Mucosa of descending colon (tissue), 3 donors: ENCODE results near the gene PDE4D. TPM values are rescaled to one million over a fixed set of nuclear protein-coding genes. Genes with fewer than 3 reads are reported as not detected.

Experiments used
- ATAC-seq: fragments of 200-7000 bp; cut with Tn5 transposase; one replicate; pipeline ENCODE4 v1.9.1; 2020; ENCODE audit warnings: mild to moderate bottlenecking, moderate library complexity
- DNase-seq, 3 donors: peaks; one replicate each; pipeline ENCODE4 v3.0.0-alpha.2; 2020
- H3K36me3 ChIP-seq: fragments of 200-600 bp; one replicate; pipeline ENCODE4 v1.8.0; 2021; ENCODE audit warnings: low read depth, mild to moderate bottlenecking
- H3K4me1 ChIP-seq: fragments of 200-600 bp; one replicate; pipeline ENCODE4 v1.8.0; 2021; ENCODE audit warnings: low read depth, mild to moderate bottlenecking
- H3K4me3 ChIP-seq: fragments of 200-600 bp; one replicate; pipeline ENCODE4 v1.8.0; 2021; ENCODE audit warnings: mild to moderate bottlenecking
- H3K9me3 ChIP-seq: fragments of 200-600 bp; one replicate; pipeline ENCODE4 v1.8.0; 2021; ENCODE audit warnings: mild to moderate bottlenecking
- intact Hi-C, 2 donors: fragments of 100-400 bp; cut with DNase I in 1 of 2; cut with micrococcal nuclease in 1 of 2; formaldehyde crosslinking; loops; one replicate each; pipeline versions ENCODE4 v1.11.0 to v1.11.1; 2022; cut with DNase I, micrococcal nuclease
- total RNA-seq, 3 donors: library from RNA; stranded (reverse); fragmentation: NEBNext Ultra II Directional in 2 of 3; extraction: Animal tissue kit (Norgen Biotek cat#: 25700) in 2 of 3; gene quantifications; one replicate each; pipeline versions ENCODE4 v1.2.1 to v1.2.4, GENCODE V29; 2021 to 2023
- TF ChIP-seq, protein P1 (sequence below): fragments of 200-600 bp; IDR thresholded peaks from one replicate; pipeline ENCODE4 v1.8.0; 2022; ENCODE audit warnings: antibody characterized with exemption, mild to moderate bottlenecking
- donor health status: DM: no; HTN: no; CAD: no; lungs with moderate emphysema.
- donor health status: DM: no; HTN: no; CAD: no.
- donor health status: DM: no; HTN: yes; CAD: no.

PDE4D gene
- total RNA-seq, 3 donors from 2014 or later = 37.9 to 137 (median 100) TPM

- TF ChIP-seq, protein P1, sequence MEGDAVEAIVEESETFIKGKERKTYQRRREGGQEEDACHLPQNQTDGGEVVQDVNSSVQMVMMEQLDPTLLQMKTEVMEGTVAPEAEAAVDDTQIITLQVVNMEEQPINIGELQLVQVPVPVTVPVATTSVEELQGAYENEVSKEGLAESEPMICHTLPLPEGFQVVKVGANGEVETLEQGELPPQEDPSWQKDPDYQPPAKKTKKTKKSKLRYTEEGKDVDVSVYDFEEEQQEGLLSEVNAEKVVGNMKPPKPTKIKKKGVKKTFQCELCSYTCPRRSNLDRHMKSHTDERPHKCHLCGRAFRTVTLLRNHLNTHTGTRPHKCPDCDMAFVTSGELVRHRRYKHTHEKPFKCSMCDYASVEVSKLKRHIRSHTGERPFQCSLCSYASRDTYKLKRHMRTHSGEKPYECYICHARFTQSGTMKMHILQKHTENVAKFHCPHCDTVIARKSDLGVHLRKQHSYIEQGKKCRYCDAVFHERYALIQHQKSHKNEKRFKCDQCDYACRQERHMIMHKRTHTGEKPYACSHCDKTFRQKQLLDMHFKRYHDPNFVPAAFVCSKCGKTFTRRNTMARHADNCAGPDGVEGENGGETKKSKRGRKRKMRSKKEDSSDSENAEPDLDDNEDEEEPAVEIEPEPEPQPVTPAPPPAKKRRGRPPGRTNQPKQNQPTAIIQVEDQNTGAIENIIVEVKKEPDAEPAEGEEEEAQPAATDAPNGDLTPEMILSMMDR = no peak
- intact Hi-C loops = no loop called here
- ATAC-seq = no peak
- Histone ChIP-seq H3K4me3 (no peak overlapping the region), H3K36me3 (no peaks in the 10 kb centered on the region), H3K9me3 (no peaks in the 10 kb centered on the region), H3K4me1 (no peaks in the 10 kb centered on the region)
- DNase-seq = no peak
These were observed 60.8 kb downstream of the PDE4D start for GRCh38 chr5:59832577-59833301.

- DNase-seq = no peak
- TF ChIP-seq, protein P1 = no peak
- Histone ChIP-seq H3K4me3 (no peak overlapping the region), H3K9me3 (no peaks in the 10 kb centered on the region), H3K36me3 (no peaks in the 10 kb centered on the region), H3K4me1 (no peaks in the 10 kb centered on the region)
- intact Hi-C loops = no loop called here
- ATAC-seq = no peak
These were observed 62.1 kb downstream of the PDE4D start for GRCh38 chr5:59831326-59832010.

DNA sequence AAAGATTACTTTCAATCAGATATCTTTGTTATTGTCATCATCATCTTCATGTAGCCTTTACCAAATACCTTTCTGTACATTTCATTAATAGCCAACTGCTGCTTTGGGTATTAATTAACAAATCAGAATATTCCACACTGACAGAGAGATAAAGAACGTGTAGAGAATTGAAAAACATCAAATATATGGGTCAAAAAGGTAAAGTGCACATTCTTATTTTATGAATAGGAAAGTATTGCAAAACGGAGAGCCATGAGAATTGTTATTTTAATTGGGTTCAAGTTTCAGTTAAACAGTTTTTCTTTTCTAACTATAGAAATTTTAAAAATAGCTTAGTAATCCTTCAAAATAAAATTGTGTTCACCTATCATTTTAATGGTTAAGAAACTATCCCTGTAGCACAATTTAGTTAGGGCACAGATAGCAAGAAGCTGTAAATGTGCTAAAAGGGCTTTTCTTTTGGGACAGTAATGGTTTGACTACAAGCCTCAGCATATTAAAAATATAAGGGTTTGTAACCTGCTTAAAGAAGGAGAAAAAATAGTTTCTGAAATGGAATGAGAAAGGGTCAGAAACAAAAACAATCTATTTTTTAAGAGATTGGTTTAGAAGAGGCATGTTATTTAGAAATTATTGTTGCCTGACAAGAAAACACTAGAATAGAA, 62.9 kb downstream of the PDE4D start:
- TF ChIP-seq, protein P1 = no peak
- intact Hi-C loops = no loop called here
- DNase-seq = no peak
- Histone ChIP-seq H3K9me3 (no peaks in the 10 kb centered on the region), H3K4me3 (no peak overlapping the region), H3K4me1 (no peaks in the 10 kb centered on the region), H3K36me3 (no peaks in the 10 kb centered on the region)
- ATAC-seq = no peak

DNA sequence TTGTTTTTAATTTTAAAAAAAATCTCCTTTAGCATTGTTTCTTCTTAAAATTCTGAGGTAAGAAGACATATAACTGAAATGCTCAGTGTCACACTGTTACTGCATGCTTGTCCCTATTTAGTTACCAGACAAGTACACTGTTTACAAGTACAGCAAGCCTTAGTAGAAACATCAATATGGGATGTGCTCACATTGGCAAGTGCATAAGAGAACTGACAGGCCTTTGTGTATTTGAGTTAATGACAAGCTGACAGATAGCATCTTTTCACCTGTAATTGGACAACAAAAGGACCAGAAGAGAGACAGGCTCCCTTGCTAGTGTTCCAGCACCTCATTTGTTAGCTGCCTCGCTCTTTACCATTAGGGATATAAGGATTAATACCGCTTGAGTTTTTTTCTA, 63.6 kb downstream of the PDE4D start:
- no peak for ATAC-seq
- TF ChIP-seq, protein P1 = no peak
- H3K9me3 ChIP-seq = no peaks in the 10 kb centered on the region
- no peaks in the 10 kb centered on the region for H3K4me1 ChIP-seq
- DNase-seq = no peak
- intact Hi-C loops = no loop called here
- H3K4me3 ChIP-seq = no peak overlapping the region
- H3K36me3 ChIP-seq = no peaks in the 10 kb centered on the region

GRCh38 chr5:59829386-59829785, 64.1 kb downstream of the PDE4D start:
- intact Hi-C loops = no loop called here

More at GRCh38 chr5:59829386-59829785, 64.1 kb downstream of the PDE4D start:
- DNase-seq (peak in 1 of 3 donors; percentile 16), ATAC-seq (no peak)
- TF ChIP-seq, protein P1 = no peak
- Histone ChIP-seq H3K4me3 (no peak overlapping the region), H3K36me3 (no peaks in the 10 kb centered on the region), H3K4me1 (no peaks in the 10 kb centered on the region), H3K9me3 (no peaks in the 10 kb centered on the region)
